Thyroid gland (tissue), 4 donors: ENCODE results near the gene SUOX.
A peak's percentile ranks its signal among the peaks of the same experiment; 100 is the strongest.

Source experiments
- CTCF ChIP-seq, 6 experiments: fragments of 200-600 bp in 3 of 6; fragments of 450-650 bp in 3 of 6; sonication (generic) in 3 of 6; IDR thresholded peaks; one replicate each; pipeline ENCODE4 v1.5.1; 2016 to 2019; ENCODE audit warnings: antibody characterized with exemption in 6 of 6, mild to moderate bottlenecking in 2 of 6, inconsistent platforms in 1 of 6, moderate library complexity in 1 of 6
- POLR2A ChIP-seq, 2 donors: fragments of 450-650 bp; IDR thresholded peaks; one replicate each; pipeline ENCODE4 v1.6.1; 2017; ENCODE audit warnings: antibody characterized with exemption in 2 of 2, mild to moderate bottlenecking in 2 of 2, moderate library complexity in 1 of 2

DNA sequence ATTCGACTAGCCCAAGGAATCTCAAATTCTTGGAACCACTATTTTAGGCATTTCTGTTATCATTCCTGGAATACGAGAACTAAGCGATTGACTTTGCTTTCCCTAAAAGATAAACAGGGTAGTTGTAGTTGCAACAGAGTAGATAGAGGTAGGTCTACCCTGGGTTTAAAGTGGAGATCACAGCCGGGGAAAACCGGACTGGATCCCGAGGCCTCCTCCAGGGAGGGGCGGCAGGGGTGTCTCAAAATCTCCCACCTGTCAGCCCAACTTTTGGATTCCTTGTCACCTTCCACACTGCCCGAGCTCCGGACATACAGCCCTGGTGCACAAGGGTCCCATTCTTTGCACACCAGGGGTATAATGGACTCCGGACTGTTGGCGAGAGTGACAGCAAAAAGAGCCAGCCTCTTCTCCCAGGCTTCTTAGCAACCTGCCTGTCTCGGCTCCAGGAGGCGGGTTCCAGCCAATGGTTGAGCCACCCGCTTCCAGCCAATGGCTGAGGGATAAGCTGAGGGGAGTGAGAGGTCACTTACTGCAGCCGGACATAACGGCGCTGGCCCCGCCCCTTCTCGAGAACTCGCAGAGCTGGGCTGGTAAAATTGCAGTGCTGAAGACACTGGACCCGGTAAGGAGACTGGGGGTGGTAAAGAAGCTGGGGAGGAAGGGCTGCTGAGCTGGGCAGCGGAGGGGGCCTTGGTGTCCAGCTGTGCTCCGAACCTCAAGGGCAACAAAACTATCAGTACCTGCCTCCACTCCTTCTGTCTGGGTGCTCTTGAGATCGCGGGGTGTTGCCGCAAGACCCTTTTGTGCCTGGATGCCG lies at the start of gene SUOX:
- no peak for TF ChIP-seq CTCF (IDR thresholded peaks at IDR 0.05)
- peak; percentile 19 to 83 for TF ChIP-seq POLR2A (IDR thresholded peaks at IDR 0.05)
